ENCODE results near the gene GATA2. TPM values are rescaled to one million over a fixed set of nuclear protein-coding genes. Genes with fewer than 3 reads are reported as not detected.

The GATA2 gene
- total RNA-seq, 2 experiments from 2014 or later: not detected

- H3K27me3 Mint-ChIP-seq (ENCODE audit: low read depth): peaks cover 28% of the 10 kb centered on the region
Observed at GRCh38 chr3:128515967-128516366, 23.0 kb upstream of the GATA2 start.

GRCh38 chr3:128508852-128509251, 15.9 kb upstream of the GATA2 start:
- no peak overlapping the region for H3K27ac Mint-ChIP-seq
- DNase-seq: no peak
- no peak for ATAC-seq
- H3K9me3 Mint-ChIP-seq (ENCODE audit: insufficient read depth): peaks cover 3% of the 10 kb centered on the region
- H3K4me3 Mint-ChIP-seq: no peak overlapping the region
- H3K36me3 Mint-ChIP-seq (ENCODE audit: low read depth): no peaks in the 10 kb centered on the region
- no peaks in the 10 kb centered on the region for H3K4me1 Mint-ChIP-seq (ENCODE audit: low read depth)
- H3K27me3 Mint-ChIP-seq (ENCODE audit: low read depth): peaks cover 9% of the 10 kb centered on the region
- CTCF ChIA-PET: interaction anchor here (0.9 to 1.2 kb wide), 2 partner anchors 12 to 83 kb away, joined by 3 read pairs; no protein-coding TSS in a partner anchor
- POLR2A ChIA-PET: no interaction called here

More at GRCh38 chr3:128515967-128516366, 23.0 kb upstream of the GATA2 start:
- Mint-ChIP-seq H3K4me3 (no peak overlapping the region), H3K36me3 (ENCODE audit: low read depth) (no peaks in the 10 kb centered on the region), H3K27ac (no peak overlapping the region), H3K4me1 (ENCODE audit: low read depth) (no peaks in the 10 kb centered on the region), H3K9me3 (ENCODE audit: insufficient read depth) (peaks cover 14% of the 10 kb centered on the region)
- ChIA-PET CTCF (no interaction called here), POLR2A (no interaction called here)
- DNase-seq (no peak), ATAC-seq (no peak)

- Mint-ChIP-seq H3K36me3 (ENCODE audit: low read depth) (no peaks in the 10 kb centered on the region), H3K4me3 (no peak overlapping the region), H3K4me1 (ENCODE audit: low read depth) (no peaks in the 10 kb centered on the region), H3K27ac (no peak overlapping the region), H3K9me3 (ENCODE audit: insufficient read depth) (no peaks in the 10 kb centered on the region), H3K27me3 (ENCODE audit: low read depth) (peaks cover 2% of the 10 kb centered on the region)
- ChIA-PET CTCF (interaction anchor here (1.1 to 1.2 kb wide), 2 partner anchors 102 to 111 kb away, joined by 3 to 4 read pairs; no protein-coding TSS in a partner anchor), POLR2A (no interaction called here)
- DNase-seq: no peak
- ATAC-seq: no peak
Observed at GRCh38 chr3:128506754-128507153, 13.8 kb upstream of the GATA2 start.

- CTCF ChIA-PET: interaction anchor here (1.1 to 2.1 kb wide), 3 partner anchors 79 to 112 kb away, joined by 3 to 12 read pairs (median 4); no protein-coding TSS in a partner anchor
- no peak overlapping the region for H3K27ac Mint-ChIP-seq
- no peaks in the 10 kb centered on the region for H3K9me3 Mint-ChIP-seq (ENCODE audit: insufficient read depth)
- H3K36me3 Mint-ChIP-seq (ENCODE audit: low read depth): no peaks in the 10 kb centered on the region
- ATAC-seq (no peak), DNase-seq (no peak)
- POLR2A ChIA-PET: no interaction called here
- no peaks in the 10 kb centered on the region for H3K4me1 Mint-ChIP-seq (ENCODE audit: low read depth)
- no peak overlapping the region for H3K4me3 Mint-ChIP-seq
- peaks cover 2% of the 10 kb centered on the region for H3K27me3 Mint-ChIP-seq (ENCODE audit: low read depth)
Observed at GRCh38 chr3:128505771-128506170, 12.8 kb upstream of the GATA2 start.

- ATAC-seq: no peak
- POLR2A ChIA-PET: no interaction called here
- no peaks in the 10 kb centered on the region for H3K4me1 Mint-ChIP-seq (ENCODE audit: low read depth)
Observed at GRCh38 chr3:128504963-128505730, 12.1 kb upstream of the GATA2 start.

GRCh38 chr3:128504533-128504915, 11.5 kb upstream of the GATA2 start:
- Mint-ChIP-seq H3K27ac (no peak overlapping the region), H3K27me3 (ENCODE audit: low read depth) (peaks cover 2% of the 10 kb centered on the region), H3K4me3 (no peak overlapping the region), H3K4me1 (ENCODE audit: low read depth) (no peaks in the 10 kb centered on the region), H3K36me3 (ENCODE audit: low read depth) (no peaks in the 10 kb centered on the region), H3K9me3 (ENCODE audit: insufficient read depth) (no peaks in the 10 kb centered on the region)
- ChIA-PET POLR2A (no interaction called here), CTCF (interaction anchor here (2.1 kb wide), 1 partner anchor 78 kb away, joined by 12 read pairs; no protein-coding TSS in a partner anchor)
- ATAC-seq: no peak
- DNase-seq: no peak

More at GRCh38 chr3:128504963-128505730, 12.1 kb upstream of the GATA2 start:
- CTCF ChIA-PET: interaction anchor here (1.1 to 2.1 kb wide), 2 partner anchors 78 to 112 kb away, joined by 3 to 12 read pairs; no protein-coding TSS in a partner anchor
- DNase-seq: no peak
- Mint-ChIP-seq H3K36me3 (ENCODE audit: low read depth) (no peaks in the 10 kb centered on the region), H3K9me3 (ENCODE audit: insufficient read depth) (no peaks in the 10 kb centered on the region), H3K27ac (no peak overlapping the region), H3K27me3 (ENCODE audit: low read depth) (peaks cover 2% of the 10 kb centered on the region), H3K4me3 (no peak overlapping the region)

- no peak overlapping the region for H3K4me3 Mint-ChIP-seq
- H3K36me3 Mint-ChIP-seq (ENCODE audit: low read depth): no peaks in the 10 kb centered on the region
- ChIA-PET POLR2A (no interaction called here), CTCF (interaction anchor here (2.1 kb wide), 1 partner anchor 77 kb away, joined by 12 read pairs; no protein-coding TSS in a partner anchor)
- H3K9me3 Mint-ChIP-seq (ENCODE audit: insufficient read depth): no peaks in the 10 kb centered on the region
- H3K27me3 Mint-ChIP-seq (ENCODE audit: low read depth): peaks cover 2% of the 10 kb centered on the region
- DNase-seq: no peak
- no peak for ATAC-seq
- H3K4me1 Mint-ChIP-seq (ENCODE audit: low read depth): no peaks in the 10 kb centered on the region
- no peak overlapping the region for H3K27ac Mint-ChIP-seq
Observed at GRCh38 chr3:128503751-128504532, 10.9 kb upstream of the GATA2 start.

- ChIA-PET POLR2A (no interaction called here), CTCF (interaction anchor here (0.9 kb wide), 1 partner anchor 77 kb away, joined by 4 read pairs; no protein-coding TSS in a partner anchor)
- H3K27ac Mint-ChIP-seq: no peak overlapping the region
- no peak for ATAC-seq
- no peaks in the 10 kb centered on the region for H3K4me1 Mint-ChIP-seq (ENCODE audit: low read depth)
- H3K9me3 Mint-ChIP-seq (ENCODE audit: insufficient read depth): no peaks in the 10 kb centered on the region
- no peak overlapping the region for H3K4me3 Mint-ChIP-seq
- H3K27me3 Mint-ChIP-seq (ENCODE audit: low read depth): peaks cover 8% of the 10 kb centered on the region
- DNase-seq: no peak
- H3K36me3 Mint-ChIP-seq (ENCODE audit: low read depth): no peaks in the 10 kb centered on the region
Observed at GRCh38 chr3:128503164-128503651, 10.2 kb upstream of the GATA2 start.

GRCh38 chr3:128502712-128503111, 9.7 kb upstream of the GATA2 start:
- POLR2A ChIA-PET: no interaction called here
- DNase-seq (no peak), ATAC-seq (no peak)
- Mint-ChIP-seq H3K4me1 (ENCODE audit: low read depth) (no peaks in the 10 kb centered on the region), H3K9me3 (ENCODE audit: insufficient read depth) (no peaks in the 10 kb centered on the region), H3K4me3 (no peak overlapping the region), H3K36me3 (ENCODE audit: low read depth) (no peaks in the 10 kb centered on the region), H3K27ac (no peak overlapping the region), H3K27me3 (ENCODE audit: low read depth) (peaks cover 9% of the 10 kb centered on the region)
- CTCF ChIA-PET: interaction anchor here (0.9 kb wide), 1 partner anchor 77 kb away, joined by 4 read pairs; no protein-coding TSS in a partner anchor

GRCh38 chr3:128501431-128501830, 8.4 kb upstream of the GATA2 start:
- peaks cover 14% of the 10 kb centered on the region for H3K27me3 Mint-ChIP-seq (ENCODE audit: low read depth)
- ChIA-PET POLR2A (no interaction called here), CTCF (interaction anchor here (1.3 to 1.5 kb wide), 2 partner anchors 107 to 116 kb away, joined by 3 to 7 read pairs; no protein-coding TSS in a partner anchor)
- H3K4me1 Mint-ChIP-seq (ENCODE audit: low read depth): peaks cover 4% of the 10 kb centered on the region
- no peak for DNase-seq
- H3K4me3 Mint-ChIP-seq: no peak overlapping the region
- H3K27ac Mint-ChIP-seq: no peak overlapping the region
- no peaks in the 10 kb centered on the region for H3K36me3 Mint-ChIP-seq (ENCODE audit: low read depth)
- ATAC-seq: no peak
- no peaks in the 10 kb centered on the region for H3K9me3 Mint-ChIP-seq (ENCODE audit: insufficient read depth)

GRCh38 chr3:128500556-128500955, 7.6 kb upstream of the GATA2 start:
- peaks cover 20% of the 10 kb centered on the region for H3K27me3 Mint-ChIP-seq (ENCODE audit: low read depth)
- no peak overlapping the region for H3K4me3 Mint-ChIP-seq
- H3K9me3 Mint-ChIP-seq (ENCODE audit: insufficient read depth): no peaks in the 10 kb centered on the region
- H3K27ac Mint-ChIP-seq: no peak overlapping the region
- ATAC-seq (no peak), DNase-seq (no peak)
- peaks cover 4% of the 10 kb centered on the region for H3K4me1 Mint-ChIP-seq (ENCODE audit: low read depth)
- ChIA-PET POLR2A (interaction anchor here (0.7 kb wide), 1 partner anchor 417 kb away, joined by 3 read pairs; no protein-coding TSS in a partner anchor), CTCF (no interaction called here)
- no peaks in the 10 kb centered on the region for H3K36me3 Mint-ChIP-seq (ENCODE audit: low read depth)

All from activated CD8-positive, alpha-beta T cell treated with anti-CD3 and anti-CD28 coated beads, Interleukin-2, amount 10 ng/mL, durations not matched to agents 7 days and 5 days (primary cell).